Brain microvascular endothelial cell (primary cell): ENCODE results near the gene LGI2.
A peak's percentile ranks its signal among the peaks of the same experiment; 100 is the strongest.

Source experiments
- DNase-seq: peaks from one replicate; pipeline ENCODE4 v3.0.0-alpha.2; 2020
- H3K27ac ChIP-seq: fragments of 250-450 bp; sonication (Bioruptor Pico); 2 replicates; pipeline ENCODE4 v1.5.1; 2020; ENCODE audit warnings: mild to moderate bottlenecking, moderate library complexity
- H3K27me3 ChIP-seq: fragments of 250-450 bp; sonication (Bioruptor Pico); replicated peaks from 2 replicates; pipeline ENCODE4 v1.5.1; 2020; ENCODE audit warnings: mild to moderate bottlenecking
- H3K36me3 ChIP-seq: fragments of 250-450 bp; sonication (Bioruptor Pico); replicated peaks from 2 replicates; pipeline ENCODE4 v1.5.1; 2020; ENCODE audit warnings: mild to moderate bottlenecking
- H3K4me3 ChIP-seq: 2 replicates; pipeline ENCODE4 v1.5.1; 2011; ENCODE audit warnings: low read depth, mild to moderate bottlenecking, control low read depth, low read length, moderate library complexity
- in situ Hi-C: cut with HindIII; loops from 2 replicates; pipeline ENCODE4 v1.10.0; 2017; ENCODE audit warnings: low sequenced_read_pairs, low pct_ligation_motif_present
- TF ChIP-seq, protein P1 (sequence below): IDR thresholded peaks from 2 replicates; pipeline ENCODE4 v1.5.1; 2011; ENCODE audit warnings: low read depth, mild to moderate bottlenecking, moderate library complexity, low read length, control low read depth, inconsistent platforms; ENCODE audit errors: missing control alignments

Gene LGI2

DNA sequence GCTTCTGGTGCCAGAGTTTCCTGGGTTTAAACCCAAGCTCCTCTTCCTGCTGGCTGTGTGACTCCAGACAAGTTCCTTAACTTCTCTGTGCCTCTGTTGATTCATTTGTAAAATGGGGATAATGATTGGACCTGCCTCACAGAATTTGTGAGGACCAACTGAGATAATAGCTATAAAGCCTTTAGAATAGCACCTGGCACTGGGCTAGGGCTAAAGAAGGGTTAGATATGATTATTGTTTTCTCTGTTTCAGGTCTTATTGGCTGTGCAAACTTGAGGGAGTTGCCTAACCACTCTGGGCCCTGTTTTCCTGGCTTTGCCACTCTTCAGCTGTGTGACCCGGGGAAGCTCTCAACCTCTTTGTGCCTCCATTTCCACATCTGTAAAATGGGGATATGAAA is 37.8 kb downstream of the LGI2 start:
- TF ChIP-seq, protein P1, sequence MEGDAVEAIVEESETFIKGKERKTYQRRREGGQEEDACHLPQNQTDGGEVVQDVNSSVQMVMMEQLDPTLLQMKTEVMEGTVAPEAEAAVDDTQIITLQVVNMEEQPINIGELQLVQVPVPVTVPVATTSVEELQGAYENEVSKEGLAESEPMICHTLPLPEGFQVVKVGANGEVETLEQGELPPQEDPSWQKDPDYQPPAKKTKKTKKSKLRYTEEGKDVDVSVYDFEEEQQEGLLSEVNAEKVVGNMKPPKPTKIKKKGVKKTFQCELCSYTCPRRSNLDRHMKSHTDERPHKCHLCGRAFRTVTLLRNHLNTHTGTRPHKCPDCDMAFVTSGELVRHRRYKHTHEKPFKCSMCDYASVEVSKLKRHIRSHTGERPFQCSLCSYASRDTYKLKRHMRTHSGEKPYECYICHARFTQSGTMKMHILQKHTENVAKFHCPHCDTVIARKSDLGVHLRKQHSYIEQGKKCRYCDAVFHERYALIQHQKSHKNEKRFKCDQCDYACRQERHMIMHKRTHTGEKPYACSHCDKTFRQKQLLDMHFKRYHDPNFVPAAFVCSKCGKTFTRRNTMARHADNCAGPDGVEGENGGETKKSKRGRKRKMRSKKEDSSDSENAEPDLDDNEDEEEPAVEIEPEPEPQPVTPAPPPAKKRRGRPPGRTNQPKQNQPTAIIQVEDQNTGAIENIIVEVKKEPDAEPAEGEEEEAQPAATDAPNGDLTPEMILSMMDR, result no peak
- no peaks in the 10 kb centered on the region for H3K36me3 ChIP-seq
- H3K27me3 ChIP-seq, result no peaks in the 10 kb centered on the region
- in situ Hi-C loops, result no loop called here
- H3K4me3 ChIP-seq, result no peak overlapping the region
- DNase-seq, result no peak
- no peak overlapping the region for H3K27ac ChIP-seq

DNA sequence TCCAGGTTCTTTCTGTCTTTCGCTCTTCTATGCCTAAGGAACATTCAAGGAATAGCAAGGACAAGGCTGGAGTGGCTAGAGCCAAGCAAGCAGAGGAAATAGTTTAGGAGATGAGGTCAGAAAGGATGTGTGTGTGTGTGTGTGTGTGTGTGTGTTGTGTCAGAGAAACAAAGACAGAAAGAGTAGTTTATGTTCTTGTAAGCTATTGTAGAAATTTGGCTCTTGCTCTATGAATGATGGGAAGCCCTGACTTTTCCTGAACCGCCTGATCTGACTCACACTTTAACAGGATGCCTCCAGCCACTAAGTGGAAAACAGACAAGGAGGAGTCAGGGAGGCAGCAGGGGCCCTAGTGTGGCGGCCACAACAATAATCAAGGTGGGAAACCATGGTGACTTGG is 39.7 kb downstream of the LGI2 start:
- no peaks in the 10 kb centered on the region for H3K36me3 ChIP-seq
- peak; percentile 34 for DNase-seq
- in situ Hi-C loops, result no loop called here
- H3K27ac ChIP-seq, result no peak overlapping the region
- TF ChIP-seq, protein P1, result no peak
- no peaks in the 10 kb centered on the region for H3K27me3 ChIP-seq
- H3K4me3 ChIP-seq, result no peak overlapping the region

DNA sequence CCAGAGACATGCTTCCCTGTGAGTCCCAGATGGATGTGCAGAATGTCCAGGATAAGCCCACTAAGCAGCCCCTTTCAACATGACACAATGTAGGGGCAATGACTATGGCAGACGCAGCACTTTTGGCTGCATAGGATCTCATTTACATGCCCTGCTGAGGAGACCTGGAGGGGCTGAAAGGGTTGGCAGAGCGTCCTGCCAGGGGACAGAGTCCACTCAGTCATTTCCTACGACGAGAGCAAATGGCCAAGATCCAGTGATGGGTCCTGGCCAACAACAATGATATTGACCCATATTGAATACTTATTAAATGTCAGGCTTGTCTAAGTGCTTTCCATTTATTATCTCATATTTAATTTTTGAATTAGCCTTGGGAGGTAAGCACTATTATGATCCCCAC is 41.4 kb downstream of the LGI2 start:
- Histone ChIP-seq H3K36me3 (no peaks in the 10 kb centered on the region), H3K27me3 (no peaks in the 10 kb centered on the region), H3K27ac (no peak overlapping the region), H3K4me3 (no peak overlapping the region)
- in situ Hi-C loops, result no loop called here
- no peak for DNase-seq
- TF ChIP-seq, protein P1, result no peak

DNA sequence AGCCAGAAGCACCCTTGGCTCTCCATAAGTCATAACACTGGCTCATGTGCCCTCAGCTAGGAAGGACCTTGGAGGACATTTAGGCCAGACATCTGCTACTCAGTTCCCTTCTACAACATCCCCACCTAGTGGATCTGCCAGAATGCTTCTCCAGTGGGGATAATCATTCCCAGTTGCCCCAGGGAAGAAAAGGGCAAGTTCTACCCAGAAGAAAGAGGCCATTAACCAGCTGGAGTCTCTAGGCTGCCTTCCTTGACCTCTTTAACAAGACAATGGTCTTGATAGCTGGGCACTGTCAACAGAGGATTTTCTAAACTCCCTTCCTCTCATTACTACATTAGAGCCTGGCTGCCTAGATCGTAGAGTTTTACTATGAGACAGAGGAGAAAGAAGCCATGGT is 42.0 kb downstream of the LGI2 start:
- no peak overlapping the region for H3K4me3 ChIP-seq
- in situ Hi-C loops, result no loop called here
- no peak overlapping the region for H3K27ac ChIP-seq
- no peaks in the 10 kb centered on the region for H3K36me3 ChIP-seq
- TF ChIP-seq, protein P1, result peak; percentile 71
- peak; percentile 33 for DNase-seq
- H3K27me3 ChIP-seq, result no peaks in the 10 kb centered on the region

DNA sequence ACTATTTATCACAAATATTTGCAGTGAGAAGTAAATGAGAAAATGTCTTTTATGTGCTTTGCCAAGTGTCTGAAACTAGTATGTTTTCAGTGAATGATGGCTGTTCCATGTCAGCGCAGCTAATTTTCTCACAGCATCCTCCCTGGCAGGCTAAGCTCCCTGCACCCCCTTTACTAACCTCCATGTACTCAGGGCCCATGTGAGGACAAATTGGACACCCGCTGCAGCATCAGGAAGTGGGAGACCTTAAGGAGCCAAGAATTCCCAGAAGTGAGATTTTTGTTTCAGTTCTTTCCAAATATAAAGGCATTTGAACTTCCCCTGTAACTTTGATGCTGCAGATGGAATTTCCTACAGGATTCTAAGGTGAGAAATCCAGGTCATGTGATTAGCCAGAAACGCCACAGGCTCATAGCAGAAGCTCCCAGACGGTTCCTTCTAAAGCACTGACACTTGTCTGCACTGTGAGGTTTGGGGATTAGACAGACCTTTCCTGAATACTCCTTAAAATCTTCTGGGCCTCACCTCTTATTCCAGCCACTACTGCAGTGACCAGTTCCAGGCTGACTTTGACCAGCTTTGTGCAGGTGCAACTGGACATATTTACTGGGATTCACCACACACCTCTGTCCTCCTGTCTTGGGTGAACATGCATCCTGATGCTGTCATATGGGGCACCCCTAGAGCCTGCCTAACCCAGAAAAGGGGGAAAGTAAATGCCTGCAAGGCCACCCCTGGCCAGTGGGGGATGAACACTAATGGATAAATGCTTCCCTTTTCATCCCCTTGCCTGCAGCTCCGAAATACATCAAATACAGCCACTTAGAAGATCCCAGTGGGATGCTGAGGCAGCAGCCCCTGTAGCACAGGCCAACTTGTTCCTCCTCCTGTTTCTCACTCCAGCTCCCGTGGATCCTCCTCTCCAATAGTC is 45.9 kb downstream of the LGI2 start:
- TF ChIP-seq, protein P1, result peak; percentile 34
- H3K36me3 ChIP-seq, result no peaks in the 10 kb centered on the region
- H3K27ac ChIP-seq, result no peak overlapping the region
- H3K4me3 ChIP-seq, result no peak overlapping the region
- no peak for DNase-seq
- no peaks in the 10 kb centered on the region for H3K27me3 ChIP-seq
- in situ Hi-C loops, result no loop called here

DNA sequence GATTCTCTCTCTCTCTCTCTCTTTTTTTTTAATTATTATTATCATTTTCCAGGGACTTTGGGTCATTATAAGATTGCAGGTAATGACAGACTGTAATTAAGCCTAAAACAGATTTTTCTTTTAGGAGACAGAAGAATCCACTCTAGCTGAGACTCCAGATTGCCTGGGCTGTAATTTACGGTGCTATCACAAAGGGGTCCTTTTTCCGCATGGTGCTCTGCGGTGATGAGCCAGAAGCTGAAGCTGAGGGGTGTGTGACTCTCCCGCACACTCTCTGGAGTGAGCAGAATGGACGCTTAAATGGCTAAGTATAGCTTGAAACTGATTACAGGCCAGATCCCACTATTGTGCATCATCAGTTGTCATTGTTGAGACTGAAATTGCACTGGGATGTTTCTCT is 50.0 kb downstream of the LGI2 start:
- Histone ChIP-seq H3K27me3 (no peaks in the 10 kb centered on the region), H3K27ac (no peak overlapping the region), H3K36me3 (no peaks in the 10 kb centered on the region), H3K4me3 (no peak overlapping the region)
- TF ChIP-seq, protein P1, result no peak
- in situ Hi-C loops, result no loop called here
- no peak for DNase-seq
